Stimulated activated CD8-positive, alpha-beta memory T cell treated with anti-CD3 and anti-CD28 coated beads, Interleukin-15, amount 100 ng/mL, for 4 hours (primary cell): ENCODE measurements around the gene PPIF.

ENCODE experiments used
- DNase-seq, 2 donors: peaks; one replicate each; pipeline ENCODE4 v3.0.0-alpha.2; 2020; ENCODE audit warnings: low read depth in 2 of 2

The PPIF gene

DNA sequence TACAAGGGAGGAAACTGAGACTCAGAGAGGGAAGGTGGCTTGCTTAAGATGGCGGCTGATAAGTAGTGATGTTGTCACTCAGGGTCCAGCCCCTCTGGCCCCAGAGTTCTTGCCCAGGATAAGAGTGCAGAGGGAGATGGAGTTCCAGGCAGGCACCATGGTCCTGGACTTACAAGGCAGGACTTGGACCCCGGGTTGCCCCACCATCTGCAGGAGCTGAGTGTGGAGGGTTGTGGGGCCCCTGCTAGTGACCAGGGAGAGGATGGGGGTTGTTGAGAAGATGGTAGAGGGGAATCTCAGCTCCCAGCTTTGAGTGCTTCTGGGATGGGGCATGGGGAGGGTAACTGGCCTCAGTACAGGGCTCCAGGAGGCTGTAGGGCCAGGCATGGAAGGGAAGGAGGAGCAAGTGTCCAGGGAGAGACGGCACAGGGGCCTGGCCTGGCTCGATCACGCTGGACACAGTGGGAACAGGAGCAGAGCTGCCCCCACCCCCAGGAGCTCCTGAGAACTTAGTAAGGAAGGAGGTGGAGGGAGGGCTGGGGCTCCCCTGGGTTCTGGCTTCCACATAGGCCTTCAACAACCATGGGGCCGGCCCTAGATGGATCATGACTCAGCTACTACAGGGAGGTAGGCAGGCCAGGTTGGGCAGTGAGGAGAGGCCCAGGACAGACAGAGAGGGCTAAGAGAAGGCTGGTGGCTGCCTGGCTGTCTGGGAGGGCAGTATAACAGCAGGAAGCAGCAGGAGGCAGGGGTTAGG lies 28.2 kb downstream of the PPIF start:
- DNase-seq, result no peak

DNA sequence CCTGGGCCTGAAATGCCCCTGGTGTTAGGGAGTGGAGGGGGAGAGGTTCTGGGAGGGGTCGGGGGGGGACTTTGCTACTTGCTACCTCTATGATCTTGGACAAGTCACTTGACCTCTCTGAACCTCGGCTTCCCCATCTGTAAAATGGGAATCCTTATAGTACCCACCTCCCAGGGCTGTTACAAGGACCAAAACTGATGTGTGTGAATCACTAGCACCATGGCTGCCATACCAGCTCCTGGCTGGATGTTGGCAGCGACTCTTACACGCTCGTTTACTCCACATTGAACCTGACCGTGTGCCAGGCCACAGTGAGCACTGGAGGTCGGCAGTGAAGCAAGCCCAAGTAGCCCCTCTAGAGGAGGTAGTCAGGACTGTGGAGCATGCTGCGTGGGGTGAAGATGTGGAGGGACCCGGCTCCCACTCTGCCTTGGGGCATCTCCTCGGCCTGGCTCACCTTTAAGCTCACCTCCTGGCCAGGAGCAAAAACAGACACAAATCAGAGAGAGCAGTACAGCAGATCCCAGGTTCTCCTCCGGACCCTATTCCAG lies 28.9 kb downstream of the PPIF start:
- DNase-seq, result no peak

DNA sequence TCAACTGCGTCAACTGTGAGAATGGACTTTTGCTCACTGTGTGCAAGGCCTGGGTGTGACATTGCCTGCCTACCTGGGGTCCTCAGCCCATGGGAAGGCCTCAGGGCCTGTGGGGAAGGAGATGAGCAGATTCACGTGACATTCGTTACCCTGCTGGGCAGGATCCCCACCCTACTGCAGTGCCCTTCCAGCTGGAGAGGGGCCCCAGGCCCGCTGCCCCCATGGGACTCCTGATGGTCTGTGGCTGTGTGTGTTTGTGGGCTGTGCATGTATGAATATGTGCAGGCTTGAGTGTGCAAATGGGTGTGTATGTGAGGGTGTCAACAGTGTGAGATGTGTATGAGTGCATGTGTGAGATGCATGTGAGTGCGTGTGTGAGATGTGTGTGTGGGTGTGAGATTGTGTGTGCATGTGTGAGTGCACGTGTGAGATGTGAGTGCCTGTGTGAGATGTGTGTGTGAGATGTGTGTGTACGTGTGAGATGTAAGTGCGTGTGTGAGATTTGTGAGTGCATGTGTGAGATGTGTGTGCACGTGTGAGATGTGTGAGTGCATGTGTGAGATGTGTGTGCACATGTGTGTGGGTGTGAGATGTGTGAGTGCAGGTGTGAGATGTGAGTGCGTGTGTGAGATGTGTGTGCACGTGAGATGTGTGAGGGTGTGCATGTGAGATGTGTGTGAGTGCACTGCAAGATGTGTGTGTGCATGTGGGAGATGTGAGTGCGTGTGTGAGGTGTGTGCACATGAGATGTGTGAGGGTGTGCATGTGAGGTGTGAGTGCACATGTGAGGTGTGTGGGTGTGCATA lies 29.7 kb downstream of the PPIF start:
- no peak for DNase-seq

- DNase-seq, result no peak
Measured at GRCh38 chr10:79377557-79378382, 30.5 kb downstream of the PPIF start.

DNA sequence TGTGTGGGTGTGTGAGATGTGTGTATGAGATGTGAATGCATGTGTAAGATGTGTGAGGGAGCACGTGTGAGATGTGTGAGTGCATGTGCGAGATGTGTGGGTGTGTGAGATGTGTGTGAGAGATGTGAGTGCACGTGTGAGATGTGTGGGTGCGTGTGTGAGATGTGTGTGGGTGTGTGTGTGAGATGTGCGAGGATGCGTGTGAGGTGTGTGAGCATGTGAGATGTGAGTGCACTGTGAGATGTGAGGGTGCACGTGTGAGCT lies 31.0 kb downstream of the PPIF start:
- no peak for DNase-seq

DNA sequence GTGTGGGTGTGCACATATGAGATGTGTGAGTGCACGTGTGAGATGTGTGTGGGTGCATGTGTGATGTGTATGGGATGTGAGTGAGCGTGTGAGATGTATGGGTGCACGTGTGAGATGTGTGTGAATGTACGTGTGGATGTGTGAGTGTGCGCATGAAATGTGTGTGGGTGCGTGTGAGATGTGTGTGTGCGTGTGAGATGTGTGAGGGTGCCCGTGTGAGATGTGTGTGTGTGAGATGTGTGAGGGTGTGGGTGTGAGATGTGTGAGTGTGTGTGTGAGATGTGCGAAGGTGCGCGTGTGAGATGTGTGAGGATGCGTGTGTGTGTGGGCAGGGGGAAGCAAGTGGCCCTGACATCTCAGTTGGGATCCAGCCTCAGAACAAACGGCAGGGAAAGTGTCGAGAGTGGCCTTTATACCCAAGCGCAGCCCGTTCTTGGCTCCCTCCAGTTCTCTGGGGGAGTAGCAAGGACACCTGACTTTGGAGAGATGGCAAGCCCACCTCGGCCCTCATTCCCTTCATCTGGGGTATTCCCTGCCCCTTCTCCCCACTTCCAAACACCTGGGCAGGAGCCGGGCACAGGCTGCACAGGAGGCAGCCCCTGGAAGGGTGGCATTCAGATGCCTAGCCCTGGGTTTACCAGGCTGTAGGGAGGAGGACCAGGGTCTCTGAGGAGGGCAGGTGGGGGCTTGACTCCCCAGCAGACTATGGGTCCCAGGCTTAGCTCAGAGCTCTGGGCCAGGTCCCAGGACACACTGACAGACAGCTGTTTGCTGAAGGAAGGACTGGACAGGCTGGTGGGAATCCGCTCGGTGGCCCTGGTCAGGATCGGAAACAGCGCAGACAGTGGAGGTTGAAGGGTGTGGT lies 31.6 kb downstream of the PPIF start:
- no peak for DNase-seq

DNA sequence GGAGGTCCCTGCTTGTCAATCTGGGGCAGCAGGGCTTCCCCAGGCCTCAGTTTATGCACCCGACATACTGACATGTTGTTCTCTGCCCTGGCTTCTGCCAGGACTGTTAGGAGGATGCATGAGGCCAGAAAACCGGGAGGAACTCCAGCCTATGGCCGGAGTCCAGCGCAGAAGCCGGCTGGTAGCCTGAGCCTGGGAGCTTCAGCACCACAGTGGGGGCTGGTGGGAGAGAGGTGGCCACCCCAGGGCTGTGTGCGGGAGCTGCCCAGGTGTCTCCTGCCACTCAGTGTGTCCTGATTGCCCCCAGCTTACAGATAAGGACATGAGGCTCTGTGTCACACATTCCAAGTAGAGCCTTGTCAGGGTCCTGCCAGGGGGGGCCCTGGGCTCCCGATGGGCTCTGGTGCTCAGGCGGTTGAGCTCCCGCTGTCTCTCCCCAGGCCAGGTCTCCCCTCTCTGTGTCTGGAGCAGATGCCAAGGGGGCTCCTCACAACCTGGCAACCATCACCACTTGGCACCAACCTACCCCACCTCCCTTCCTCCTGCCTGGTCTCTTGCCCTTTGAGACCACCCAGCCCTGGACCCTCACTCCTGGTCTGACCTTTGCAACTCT lies 32.3 kb downstream of the PPIF start:
- no peak for DNase-seq

DNA sequence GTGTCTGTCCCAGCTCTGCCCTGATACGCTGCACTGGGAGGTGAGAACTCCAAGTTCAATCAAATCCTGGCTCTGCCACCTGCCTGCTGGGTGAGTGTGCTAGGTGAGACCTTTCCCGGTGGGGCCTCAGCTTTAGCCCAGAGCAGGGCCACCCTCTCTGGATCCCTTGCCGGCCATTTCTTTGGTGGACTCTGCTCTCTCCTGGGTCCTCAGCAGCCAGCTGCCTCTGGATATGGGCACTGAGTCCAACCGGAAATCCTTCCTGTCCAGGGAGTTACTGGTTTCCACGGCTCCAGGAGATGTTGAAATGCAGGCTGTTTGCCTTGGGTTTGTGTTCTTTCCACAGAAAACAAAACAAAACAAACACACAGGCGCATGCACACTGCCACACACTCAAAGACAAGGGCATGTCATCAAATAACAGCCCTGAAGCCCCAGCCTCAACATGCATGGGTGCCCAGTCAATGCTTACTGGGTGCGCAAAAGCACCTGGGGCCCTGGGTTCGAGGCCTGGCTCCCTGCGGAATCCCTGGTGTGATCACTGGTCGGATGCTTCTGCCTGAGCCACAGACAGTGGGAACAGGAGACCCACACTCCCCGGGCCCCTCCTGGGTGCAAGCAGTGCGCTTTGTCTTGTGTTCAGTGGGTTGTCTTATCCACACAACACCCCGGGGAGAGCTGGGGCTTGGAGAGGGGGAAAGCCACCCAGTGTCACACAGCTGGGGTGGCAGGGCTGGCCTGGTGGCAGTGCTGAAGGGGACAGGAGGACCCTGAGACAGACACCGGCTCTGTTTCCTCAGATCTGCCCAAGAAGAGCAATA lies 33.1 kb downstream of the PPIF start:
- no peak for DNase-seq

DNA sequence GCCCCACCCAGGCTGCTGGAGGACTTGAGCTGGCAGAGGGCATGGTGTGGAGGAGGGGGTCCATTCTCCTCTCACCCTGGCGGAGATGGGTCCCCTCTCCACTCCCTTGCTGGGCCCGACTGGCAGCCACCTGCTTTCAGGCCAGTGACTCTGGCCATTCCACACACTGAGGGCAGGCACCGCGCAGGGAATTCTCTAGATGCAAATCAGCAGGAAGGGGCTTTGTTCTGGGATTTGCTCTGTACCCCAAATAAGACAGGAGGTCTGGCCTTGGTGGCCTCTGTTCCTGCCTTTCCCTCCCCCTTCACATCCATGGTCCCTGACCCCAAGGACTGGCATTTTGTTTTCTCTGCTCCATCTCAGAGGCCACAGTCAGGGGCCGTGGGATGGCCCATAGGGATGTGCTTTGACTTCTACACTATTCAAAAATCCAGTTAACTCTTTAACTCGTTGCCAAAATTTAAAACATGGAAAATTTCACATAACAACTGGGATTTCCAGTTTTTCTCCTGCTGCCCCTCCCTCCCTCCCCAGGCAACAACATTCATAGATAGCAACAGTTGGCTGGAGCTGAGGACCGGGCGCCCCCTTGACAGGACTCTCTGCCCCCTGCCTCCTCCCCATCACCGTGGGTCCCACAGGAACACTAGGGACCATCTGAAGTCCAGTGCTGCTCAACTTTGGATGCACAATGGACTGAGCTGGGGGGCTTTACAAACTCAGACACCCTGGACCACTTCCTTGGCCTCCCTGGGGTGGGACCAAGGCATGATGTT lies 33.9 kb downstream of the PPIF start:
- DNase-seq, result no peak

GRCh38 chr10:79381804-79382221 lies 34.5 kb downstream of the PPIF start:
- no peak for DNase-seq

DNA sequence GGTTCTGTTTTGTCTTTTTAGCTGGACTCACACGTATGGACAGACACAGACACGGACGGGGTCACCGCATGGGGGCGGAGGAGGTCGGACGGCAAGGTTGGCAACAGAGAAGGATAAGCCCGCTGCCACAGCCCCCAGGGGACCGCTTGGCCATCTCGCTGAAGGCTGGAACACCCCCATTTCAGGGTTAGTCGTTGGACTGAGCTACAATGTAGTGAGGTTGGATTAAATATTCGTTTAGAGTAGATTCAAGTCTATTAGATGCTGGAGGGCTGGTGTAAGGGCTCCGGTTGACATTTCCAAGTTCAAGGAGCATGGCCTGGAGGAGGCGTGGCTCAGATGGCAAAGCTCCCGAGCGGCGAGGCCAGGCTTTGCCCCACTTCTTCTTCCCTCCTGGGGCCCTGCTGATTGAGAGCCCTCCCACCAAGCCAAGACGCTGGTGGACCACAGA lies 35.2 kb downstream of the PPIF start:
- no peak for DNase-seq

DNA sequence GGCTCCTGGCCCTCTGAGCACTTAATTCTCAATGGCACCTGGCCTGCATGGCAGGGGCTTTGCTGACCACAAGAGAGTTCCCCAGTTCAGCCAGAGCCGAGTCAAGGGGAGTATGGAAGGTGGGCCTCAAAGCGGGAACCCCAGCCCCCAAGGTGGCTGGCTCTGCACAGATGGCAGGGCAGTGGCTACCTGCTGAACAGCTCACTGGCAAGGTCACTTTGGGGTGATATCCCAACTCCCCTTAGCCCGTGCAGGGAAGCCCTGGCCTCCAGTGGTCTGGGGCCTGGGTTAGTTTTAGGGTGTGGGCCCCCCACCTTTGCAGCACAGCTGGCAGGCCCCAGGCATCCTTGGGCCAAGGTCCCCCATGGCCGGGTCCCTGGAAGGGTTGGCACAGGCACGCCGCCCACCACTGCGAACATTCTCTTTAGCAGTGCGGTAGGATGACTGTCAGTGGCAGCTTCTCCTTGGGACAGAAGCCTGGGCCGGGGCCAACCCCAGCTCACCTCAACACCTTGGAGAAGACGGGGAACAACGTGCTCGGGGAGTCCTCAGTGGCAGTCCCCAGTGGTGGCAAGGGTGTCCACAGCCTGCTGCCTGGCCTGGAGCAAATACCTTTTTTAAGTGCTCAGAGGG lies 36.8 kb downstream of the PPIF start:
- no peak for DNase-seq

DNA sequence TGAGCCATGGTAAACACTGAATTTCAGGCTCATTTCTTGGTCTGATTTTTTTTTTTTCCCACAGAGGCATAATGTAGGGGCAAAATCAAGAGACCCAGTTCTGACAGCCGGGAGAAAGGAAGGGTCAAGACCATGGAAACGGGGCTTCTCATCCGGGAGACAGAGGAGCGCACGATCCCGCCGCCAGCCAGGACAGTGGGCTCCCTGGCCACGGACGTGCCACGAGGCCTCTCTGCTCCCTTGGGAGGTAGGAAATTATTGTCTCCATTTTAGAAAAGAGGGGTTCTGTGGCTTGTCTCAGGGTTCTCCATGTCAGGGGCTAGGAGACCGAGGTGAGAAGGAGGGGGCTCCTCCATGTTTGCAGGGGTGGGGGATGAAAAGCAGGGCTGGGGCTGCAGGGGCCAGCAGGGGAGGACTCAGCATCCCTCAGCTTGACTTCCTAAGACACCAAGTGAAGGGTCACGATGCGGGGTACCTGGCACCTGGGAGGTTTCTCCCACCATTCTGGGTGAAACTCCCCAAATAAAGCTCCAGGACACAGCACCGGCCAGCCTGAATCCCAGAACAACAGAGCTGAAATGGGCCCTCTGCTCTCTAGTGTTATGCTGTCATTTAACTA lies 37.6 kb downstream of the PPIF start:
- no peak for DNase-seq

DNA sequence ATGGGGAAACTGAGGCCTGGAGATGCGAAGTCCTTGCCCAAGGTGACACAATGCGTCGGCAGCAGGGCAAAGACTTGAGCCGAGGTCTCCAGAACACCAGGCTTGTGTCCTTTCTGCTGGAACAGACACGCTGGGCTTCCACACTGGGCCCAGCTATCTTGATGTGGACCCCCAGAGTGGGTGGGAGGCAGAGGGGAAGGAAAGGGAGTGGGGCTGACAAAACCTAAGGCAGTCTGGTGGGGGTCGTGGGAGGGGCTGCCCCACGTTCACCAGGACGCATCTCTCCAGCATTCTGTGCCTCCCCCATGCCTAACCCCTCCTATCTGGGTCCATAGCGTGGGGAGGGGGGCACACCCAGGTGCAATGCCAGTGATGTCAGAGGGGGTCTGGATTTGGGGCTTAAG lies 38.1 kb downstream of the PPIF start:
- no peak for DNase-seq

DNA sequence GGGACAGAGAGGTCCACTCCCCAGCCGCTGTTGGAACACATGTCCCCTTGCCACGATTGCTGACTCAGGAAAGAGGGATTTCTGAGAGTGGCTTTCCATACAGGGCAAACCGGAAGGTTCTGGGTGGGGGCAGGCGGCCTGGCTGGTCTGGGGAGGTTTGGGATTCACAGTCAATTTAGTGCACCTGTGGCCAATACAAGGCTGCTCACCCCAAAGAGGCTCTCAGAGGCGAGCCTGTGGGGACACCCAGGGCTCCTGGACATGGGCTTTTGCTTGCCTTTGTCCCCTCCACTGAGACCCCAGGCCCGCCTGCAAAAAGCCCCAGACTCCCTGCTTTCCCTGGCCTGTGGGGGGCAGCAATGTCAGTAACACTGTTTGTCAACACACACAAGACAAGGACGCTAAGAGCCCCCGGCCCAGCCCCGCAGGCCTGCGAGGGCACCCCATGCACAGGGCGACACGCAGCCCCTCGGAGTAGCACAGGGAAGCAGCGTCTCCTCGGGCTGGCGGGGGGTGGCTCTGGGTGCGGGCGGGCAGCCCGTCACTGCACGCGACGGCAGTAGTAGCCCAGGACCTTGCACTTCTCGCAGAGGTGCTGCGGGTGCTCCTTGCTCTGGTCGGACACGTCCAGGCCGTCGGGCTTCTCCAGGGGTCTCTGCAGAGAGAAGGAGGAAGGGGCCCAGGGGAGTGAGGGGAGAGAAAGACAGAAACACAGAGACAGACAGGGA lies 38.7 kb downstream of the PPIF start:
- DNase-seq, result no peak

DNA sequence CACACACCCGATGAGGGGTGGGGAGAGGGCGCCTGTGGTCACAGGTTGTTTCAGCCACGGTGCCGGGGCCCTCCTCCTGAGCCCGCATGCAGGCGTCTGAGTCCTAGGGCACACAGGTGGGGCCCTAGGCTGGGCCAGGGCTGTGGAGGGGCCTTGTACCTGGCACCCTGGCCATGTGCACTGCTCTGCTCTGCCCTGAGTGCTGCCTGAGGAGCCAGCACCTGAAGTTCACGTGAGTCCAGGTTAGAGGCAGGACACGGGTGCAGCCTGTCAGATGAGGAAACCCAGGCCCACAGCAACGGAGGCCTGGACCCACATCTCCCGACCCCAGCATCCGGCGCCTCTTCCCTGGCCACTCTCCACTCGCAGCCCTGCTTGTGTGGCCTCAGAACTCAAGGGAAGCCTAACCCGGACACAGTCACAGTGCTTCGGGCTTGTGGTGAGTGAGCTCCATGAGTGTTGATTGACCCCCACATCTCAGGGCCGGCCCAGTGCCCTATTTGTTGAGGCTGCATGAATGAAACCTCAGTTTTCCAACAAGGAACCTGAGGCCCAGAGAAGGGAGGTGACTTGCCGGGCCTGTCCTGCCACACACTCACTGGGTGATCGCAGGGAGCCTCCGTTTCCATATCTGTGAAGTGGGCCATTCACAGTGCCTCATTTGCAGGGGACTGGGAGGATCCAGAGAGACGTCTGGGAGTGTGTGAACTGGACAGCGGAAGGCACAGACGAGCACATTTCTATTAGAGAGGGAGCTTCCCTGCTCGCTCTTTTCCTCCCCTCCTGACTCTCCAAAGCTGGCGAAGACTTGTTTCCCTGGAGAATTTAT lies 39.6 kb downstream of the PPIF start:
- DNase-seq, result no peak
